ENCODE measurements around the gene KCNG4. TPM values are rescaled to one million over a fixed set of nuclear protein-coding genes. Genes with fewer than 3 reads are reported as not detected.
A peak's percentile ranks its signal among the peaks of the same experiment; 100 is the strongest.

Gene KCNG4
- total RNA-seq, 1 donor, result not detected

DNA sequence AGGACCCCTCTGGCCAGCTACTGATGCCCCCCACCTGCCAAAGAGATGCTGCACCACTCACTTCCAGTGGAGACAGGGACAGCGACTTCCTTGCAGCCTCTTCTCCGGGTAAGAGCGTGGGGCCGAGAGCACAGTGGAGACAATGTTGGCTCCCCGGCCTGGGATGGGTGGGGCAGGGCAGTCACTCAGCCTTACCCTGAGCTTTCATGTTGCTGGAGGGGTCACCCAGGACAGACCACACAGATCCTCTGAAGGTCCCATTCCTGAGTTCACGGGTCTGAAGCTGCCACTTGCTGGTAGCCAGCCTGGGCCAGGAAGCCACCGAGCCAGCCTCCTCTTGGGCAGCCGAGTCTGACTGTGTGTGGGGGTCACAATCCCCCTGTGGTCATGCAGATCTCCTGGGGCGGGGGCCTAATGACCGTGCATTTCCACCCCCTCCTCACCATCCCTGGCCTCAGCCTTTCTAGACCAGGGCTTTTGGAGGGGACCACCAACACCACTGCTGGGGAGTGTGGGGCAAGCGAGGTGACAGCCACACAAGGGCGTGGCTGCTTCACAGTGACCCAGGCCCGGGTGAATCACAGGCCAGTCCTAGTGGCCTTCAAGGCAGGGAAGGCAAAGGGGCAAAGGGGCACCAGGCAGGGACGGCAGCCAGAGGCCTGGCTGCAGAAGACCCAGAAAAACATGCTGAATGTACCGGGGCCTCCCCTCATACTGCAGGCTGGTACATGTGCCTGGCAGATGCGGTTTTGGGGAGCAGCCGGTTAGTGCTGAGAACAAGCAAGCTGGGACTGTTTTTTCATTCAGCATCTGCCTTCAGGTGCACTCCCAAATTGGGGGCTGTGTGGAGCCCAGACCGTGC is 63.4 kb downstream of the KCNG4 start:
- Histone ChIP-seq H2AFZ (ENCODE audit: low read length) (no peak overlapping the region), H3K79me2 (ENCODE audit: insufficient read depth, low read length) (no peaks in the 10 kb centered on the region), H3K27me3 (ENCODE audit: insufficient read depth, low read length) (no peaks in the 10 kb centered on the region), H3K4me3 (ENCODE audit: insufficient read depth, low read length) (no peak overlapping the region), H4K20me1 (ENCODE audit: insufficient read depth, low read length) (peaks cover 9% of the 10 kb centered on the region), H3K36me3 (ENCODE audit: insufficient read depth, low read length) (peaks cover 12% of the 10 kb centered on the region), H3K4me2 (ENCODE audit: insufficient read depth, low read length) (peak overlapping the region; percentile 45), H3K4me1 (ENCODE audit: insufficient read depth, low read length) (peaks cover 23% of the 10 kb centered on the region), H3K27ac (ENCODE audit: low read depth, low read length) (peak overlapping the region; percentile 48), H3K9me3 (ENCODE audit: low read depth, low read length) (no peaks in the 10 kb centered on the region)
- TF ChIP-seq, protein P1, sequence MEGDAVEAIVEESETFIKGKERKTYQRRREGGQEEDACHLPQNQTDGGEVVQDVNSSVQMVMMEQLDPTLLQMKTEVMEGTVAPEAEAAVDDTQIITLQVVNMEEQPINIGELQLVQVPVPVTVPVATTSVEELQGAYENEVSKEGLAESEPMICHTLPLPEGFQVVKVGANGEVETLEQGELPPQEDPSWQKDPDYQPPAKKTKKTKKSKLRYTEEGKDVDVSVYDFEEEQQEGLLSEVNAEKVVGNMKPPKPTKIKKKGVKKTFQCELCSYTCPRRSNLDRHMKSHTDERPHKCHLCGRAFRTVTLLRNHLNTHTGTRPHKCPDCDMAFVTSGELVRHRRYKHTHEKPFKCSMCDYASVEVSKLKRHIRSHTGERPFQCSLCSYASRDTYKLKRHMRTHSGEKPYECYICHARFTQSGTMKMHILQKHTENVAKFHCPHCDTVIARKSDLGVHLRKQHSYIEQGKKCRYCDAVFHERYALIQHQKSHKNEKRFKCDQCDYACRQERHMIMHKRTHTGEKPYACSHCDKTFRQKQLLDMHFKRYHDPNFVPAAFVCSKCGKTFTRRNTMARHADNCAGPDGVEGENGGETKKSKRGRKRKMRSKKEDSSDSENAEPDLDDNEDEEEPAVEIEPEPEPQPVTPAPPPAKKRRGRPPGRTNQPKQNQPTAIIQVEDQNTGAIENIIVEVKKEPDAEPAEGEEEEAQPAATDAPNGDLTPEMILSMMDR (IDR thresholded peaks at IDR 0.05; ENCODE audit: extremely low read depth, low read depth, low read length), result no peak
- peak; percentile 49 for DNase-seq (ENCODE audit: insufficient read length, low spot score, missing footprints)

DNA sequence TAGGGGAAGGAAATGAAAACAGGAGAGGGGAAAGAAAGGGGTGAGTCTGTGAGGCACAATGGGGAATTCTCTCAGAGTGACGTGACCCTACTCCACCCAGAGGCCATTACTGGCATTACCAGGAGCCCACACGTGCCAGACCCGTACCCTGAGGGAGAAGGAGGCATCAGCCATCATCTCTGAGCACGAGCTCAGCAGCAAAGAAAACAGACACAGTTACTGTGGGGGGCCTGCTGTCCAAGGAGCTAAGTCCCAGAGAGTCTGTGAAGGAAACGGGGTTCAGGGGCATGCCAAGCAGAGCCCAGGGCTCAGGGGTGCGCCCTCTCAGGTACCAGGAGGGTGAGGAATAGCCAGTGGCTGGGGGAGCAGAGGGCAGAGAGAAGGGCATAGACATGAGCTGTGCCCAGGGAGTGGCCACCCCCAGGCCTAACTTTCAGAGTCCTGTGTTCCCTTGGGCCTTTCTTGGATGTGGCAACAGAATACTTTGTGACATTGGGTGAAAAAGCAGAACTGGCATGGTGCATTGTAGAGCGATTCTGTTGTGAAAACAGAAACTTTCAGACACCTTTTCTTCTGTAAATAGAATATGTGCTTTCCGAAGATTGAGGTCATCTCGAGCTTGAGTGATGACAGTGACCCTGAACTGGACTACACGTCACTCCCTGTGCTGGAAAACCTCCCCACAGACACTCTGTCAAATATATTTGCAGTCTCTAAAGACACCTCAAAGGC is 64.3 kb downstream of the KCNG4 start:
- peak; percentile 93 for DNase-seq (ENCODE audit: insufficient read length, low spot score, missing footprints)
- no peak overlapping the region for H2AFZ ChIP-seq (ENCODE audit: low read length)

DNA sequence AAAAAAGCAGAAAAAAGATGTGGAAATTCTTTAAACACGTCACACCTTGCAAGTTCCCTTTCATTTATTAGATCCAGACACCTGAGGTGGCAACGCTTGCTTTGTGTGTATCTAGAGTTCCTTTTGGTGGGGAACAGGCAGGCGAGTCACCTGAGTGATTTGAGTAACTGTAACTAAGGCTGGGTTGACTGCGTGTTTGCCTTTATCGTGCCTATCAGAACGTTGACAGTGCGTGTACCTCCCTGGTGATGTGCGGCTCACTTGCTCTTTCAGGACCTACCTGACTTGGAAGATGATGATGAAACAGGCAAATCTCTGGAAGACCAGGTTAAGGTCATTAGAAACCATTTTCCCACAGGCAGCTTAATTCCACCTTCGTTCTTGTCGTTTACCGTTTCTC is 65.4 kb downstream of the KCNG4 start:
- peaks cover 5% of the 10 kb centered on the region for H3K36me3 ChIP-seq (ENCODE audit: insufficient read depth, low read length)
- DNase-seq (ENCODE audit: insufficient read length, low spot score, missing footprints), result no peak
- no peaks in the 10 kb centered on the region for H3K9me3 ChIP-seq (ENCODE audit: low read depth, low read length)
- H2AFZ ChIP-seq (ENCODE audit: low read length), result no peak overlapping the region
- no peak overlapping the region for H3K4me3 ChIP-seq (ENCODE audit: insufficient read depth, low read length)
- peaks cover 9% of the 10 kb centered on the region for H4K20me1 ChIP-seq (ENCODE audit: insufficient read depth, low read length)
- H3K4me1 ChIP-seq (ENCODE audit: insufficient read depth, low read length), result peaks cover 23% of the 10 kb centered on the region
- H3K79me2 ChIP-seq (ENCODE audit: insufficient read depth, low read length), result no peaks in the 10 kb centered on the region
- H3K27me3 ChIP-seq (ENCODE audit: insufficient read depth, low read length), result no peaks in the 10 kb centered on the region
- no peak overlapping the region for H3K27ac ChIP-seq (ENCODE audit: low read depth, low read length)
- no peak overlapping the region for H3K4me2 ChIP-seq (ENCODE audit: insufficient read depth, low read length)
- TF ChIP-seq, protein P1 (IDR thresholded peaks at IDR 0.05; ENCODE audit: extremely low read depth, low read depth, low read length), result no peak

More for the DNA sequence above, 64.3 kb downstream of the KCNG4 start:
- Histone ChIP-seq H3K27me3 (ENCODE audit: insufficient read depth, low read length) (no peaks in the 10 kb centered on the region), H4K20me1 (ENCODE audit: insufficient read depth, low read length) (peaks cover 9% of the 10 kb centered on the region), H3K9me3 (ENCODE audit: low read depth, low read length) (no peaks in the 10 kb centered on the region), H3K4me2 (ENCODE audit: insufficient read depth, low read length) (peak overlapping the region; percentile 6), H3K79me2 (ENCODE audit: insufficient read depth, low read length) (no peaks in the 10 kb centered on the region), H3K4me3 (ENCODE audit: insufficient read depth, low read length) (no peak overlapping the region), H3K4me1 (ENCODE audit: insufficient read depth, low read length) (peaks cover 23% of the 10 kb centered on the region), H3K27ac (ENCODE audit: low read depth, low read length) (no peak overlapping the region), H3K36me3 (ENCODE audit: insufficient read depth, low read length) (peaks cover 5% of the 10 kb centered on the region)
- TF ChIP-seq, protein P1 (IDR thresholded peaks at IDR 0.05; ENCODE audit: extremely low read depth, low read depth, low read length), result peak; percentile 89
